CD4-positive, CD25-positive, alpha-beta regulatory T cell (primary cell): ENCODE measurements around the gene MALRD1. TPM values are rescaled to one million over a fixed set of nuclear protein-coding genes. Genes with fewer than 3 reads are reported as not detected.

Source experiments
- ATAC-seq, 2 donors: fragments of 150-1000 bp; cut with Tn5 transposase; one replicate each; pipeline ENCODE4 v1.10.0; 2021; ENCODE audit warnings: low read depth in 2 of 2, moderate number of reproducible peaks in 2 of 2, moderate library complexity in 1 of 2
- DNase-seq, 3 donors: peaks; one replicate each; pipeline versions ENCODE4 v3.0.0 to v3.0.0-alpha.2; 2012 to 2022; ENCODE audit warnings: mixed read lengths in 1 of 3
- H3K27ac ChIP-seq: one replicate; pipeline ENCODE4 v1.7.0; 2013; ENCODE audit warnings: mild to moderate bottlenecking, low read length; ENCODE audit not compliant: insufficient read depth, poor library complexity, severe bottlenecking
- H3K27me3 ChIP-seq: one replicate; pipeline ENCODE4 v1.7.0; 2013; ENCODE audit warnings: low read length; ENCODE audit not compliant: control insufficient read depth, insufficient read depth
- H3K36me3 ChIP-seq: one replicate; pipeline ENCODE4 v1.7.0; 2013; ENCODE audit warnings: mild to moderate bottlenecking, low read length, moderate library complexity; ENCODE audit not compliant: control insufficient read depth, insufficient read depth
- H3K4me1 ChIP-seq: 2 replicates; pipeline ENCODE4 v1.7.0; 2013; ENCODE audit warnings: mild to moderate bottlenecking, low read length; ENCODE audit not compliant: insufficient read depth, control insufficient read depth, poor library complexity, severe bottlenecking
- H3K4me3 ChIP-seq: one replicate; pipeline ENCODE4 v1.7.0; 2013; ENCODE audit warnings: low read depth, mild to moderate bottlenecking, low read length, moderate library complexity
- H3K9me3 ChIP-seq, 2 experiments: 1 replicate in 1 of 2; 2 replicates in 1 of 2; pipeline ENCODE4 v1.7.0; 2013; ENCODE audit warnings: low read length in 2 of 2, mild to moderate bottlenecking in 1 of 2, moderate library complexity in 1 of 2; ENCODE audit not compliant: control insufficient read depth in 2 of 2
- H3K27ac Mint-ChIP-seq, 3 donors: one replicate each; pipeline ENCODE4 v1.8.0; 2020 to 2022; ENCODE audit warnings: mild to moderate bottlenecking in 3 of 3, mixed read lengths in 3 of 3, moderate library complexity in 2 of 3
- H3K27me3 Mint-ChIP-seq: one replicate; pipeline ENCODE4 v1.8.0; 2022; ENCODE audit warnings: mild to moderate bottlenecking, mixed read lengths
- H3K36me3 Mint-ChIP-seq: one replicate; pipeline ENCODE4 v1.8.0; 2020; ENCODE audit warnings: mixed read lengths
- H3K4me1 Mint-ChIP-seq, 4 donors: one replicate each; pipeline ENCODE4 v1.8.0; 2020 to 2022; ENCODE audit warnings: mixed read lengths in 4 of 4, mild to moderate bottlenecking in 1 of 4
- H3K4me3 Mint-ChIP-seq, 4 donors: one replicate each; pipeline ENCODE4 v1.8.0; 2020 to 2022; ENCODE audit warnings: mild to moderate bottlenecking in 4 of 4, mixed read lengths in 4 of 4, moderate library complexity in 3 of 4
- H3K9me3 Mint-ChIP-seq, 7 donors: one replicate each; pipeline ENCODE4 v1.8.0; 2020 to 2022; ENCODE audit warnings: mixed read lengths in 7 of 7, mild to moderate bottlenecking in 3 of 7, moderate library complexity in 2 of 7
- polyA plus RNA-seq, 4 donors: library from polyadenylated mRNA; unstranded; fragments of 300-500 nt; fragmentation: Illumina TruSeq; gene quantifications; one replicate each; pipeline ENCODE4 v1.2.3, GENCODE V29; 2021
- total RNA-seq: library from RNA; stranded (reverse); gene quantifications from one replicate; pipeline ENCODE4 v1.2.3, GENCODE V29; 2022

The MALRD1 gene
- total and polyA plus RNA-seq, 5 donors from 2014 or later = not detected

DNA sequence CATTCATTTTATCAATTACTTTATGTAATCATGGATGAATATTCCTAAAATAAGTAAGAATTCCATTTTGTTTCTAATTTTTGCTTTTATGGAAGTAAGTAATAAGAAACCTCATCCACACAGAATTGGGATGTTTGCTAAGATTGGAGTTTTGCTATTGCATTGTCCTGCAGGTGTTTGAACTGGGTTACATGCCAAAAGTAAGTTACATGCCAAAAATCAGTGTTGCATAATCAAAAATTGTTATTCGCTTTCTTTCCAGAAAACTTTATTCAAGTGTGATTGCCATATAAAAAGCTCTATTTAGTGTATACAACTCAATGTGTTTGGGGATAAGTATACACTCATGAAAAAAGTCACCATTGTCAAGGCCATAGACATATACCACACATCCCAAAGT lies 420.9 kb downstream of the MALRD1 start:
- Mint-ChIP-seq H3K9me3 (peaks cover 0 to 27% (median 6%) of the 10 kb centered on the region in 7 donors), H3K4me1 (no peaks in the 10 kb centered on the region), H3K36me3 (no peaks in the 10 kb centered on the region), H3K27ac (no peak overlapping the region), H3K27me3 (no peaks in the 10 kb centered on the region), H3K4me3 (no peak overlapping the region)
- no peak overlapping the region for H3K27ac ChIP-seq
- no peak for ATAC-seq
- H3K4me3 ChIP-seq = no peak overlapping the region
- no peaks in the 10 kb centered on the region for H3K27me3 ChIP-seq
- DNase-seq = no peak
- H3K9me3 ChIP-seq = no peaks in the 10 kb centered on the region
- H3K4me1 ChIP-seq = no peaks in the 10 kb centered on the region
- H3K36me3 ChIP-seq = no peaks in the 10 kb centered on the region

DNA sequence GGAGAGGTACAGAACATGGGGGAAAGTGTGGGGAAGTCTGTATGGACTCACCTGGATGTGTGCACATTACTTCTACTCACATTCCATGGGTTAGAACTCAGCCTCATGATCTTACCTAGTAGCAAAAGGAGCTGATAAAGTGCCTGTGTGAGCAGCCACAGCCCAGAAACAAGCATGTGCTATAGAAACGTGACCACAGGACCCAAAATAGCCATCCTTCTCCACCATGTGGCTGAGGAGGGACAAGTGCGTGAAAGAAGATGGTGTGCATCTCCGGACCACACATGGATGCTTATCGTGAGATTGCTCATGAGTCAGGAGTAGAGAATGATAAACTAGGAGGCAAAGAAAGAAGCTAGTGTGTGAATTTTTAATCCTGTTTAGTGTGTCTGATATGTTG lies 431.3 kb downstream of the MALRD1 start:
- ATAC-seq = no peak

GRCh38 chr10:19480353-19480752 lies 431.8 kb downstream of the MALRD1 start:
- H3K4me1 ChIP-seq = no peaks in the 10 kb centered on the region
- no peak for ATAC-seq
- no peak overlapping the region for H3K27ac ChIP-seq
- Mint-ChIP-seq H3K4me1 (no peaks in the 10 kb centered on the region), H3K4me3 (no peak overlapping the region), H3K27ac (no peak overlapping the region), H3K27me3 (no peaks in the 10 kb centered on the region), H3K9me3 (peaks cover 2 to 18% (median 8%) of the 10 kb centered on the region in 7 donors), H3K36me3 (no peaks in the 10 kb centered on the region)
- peaks cover 3 to 4% of the 10 kb centered on the region in 2 experiments for H3K9me3 ChIP-seq
- H3K36me3 ChIP-seq = no peaks in the 10 kb centered on the region
- H3K27me3 ChIP-seq = no peaks in the 10 kb centered on the region
- H3K4me3 ChIP-seq = no peak overlapping the region
- no peak for DNase-seq

More for the DNA sequence above, 431.3 kb downstream of the MALRD1 start:
- Mint-ChIP-seq H3K4me1 (no peaks in the 10 kb centered on the region), H3K27me3 (no peaks in the 10 kb centered on the region), H3K9me3 (peaks cover 2 to 18% (median 8%) of the 10 kb centered on the region in 7 donors), H3K36me3 (no peaks in the 10 kb centered on the region), H3K4me3 (no peak overlapping the region), H3K27ac (no peak overlapping the region)
- Histone ChIP-seq H3K27ac (no peak overlapping the region), H3K4me1 (no peaks in the 10 kb centered on the region), H3K4me3 (no peak overlapping the region), H3K27me3 (no peaks in the 10 kb centered on the region), H3K9me3 (peaks cover 3 to 4% of the 10 kb centered on the region in 2 experiments), H3K36me3 (no peaks in the 10 kb centered on the region)
- DNase-seq = no peak

- no peak overlapping the region for H3K27ac Mint-ChIP-seq
- no peak for ATAC-seq
- H3K36me3 Mint-ChIP-seq = no peaks in the 10 kb centered on the region
- Histone ChIP-seq H3K4me3 (no peak overlapping the region), H3K9me3 (peaks cover under 1 to 3% of the 10 kb centered on the region in 2 experiments), H3K27ac (no peak overlapping the region), H3K36me3 (no peaks in the 10 kb centered on the region), H3K4me1 (no peaks in the 10 kb centered on the region), H3K27me3 (no peaks in the 10 kb centered on the region)
- no peaks in the 10 kb centered on the region for H3K27me3 Mint-ChIP-seq
- H3K9me3 Mint-ChIP-seq = peaks cover 2 to 18% (median 7%) of the 10 kb centered on the region in 7 donors
- H3K4me3 Mint-ChIP-seq = no peak overlapping the region
- H3K4me1 Mint-ChIP-seq = no peaks in the 10 kb centered on the region
- DNase-seq = no peak
Measured at GRCh38 chr10:19483421-19483820, 434.8 kb downstream of the MALRD1 start.

DNA sequence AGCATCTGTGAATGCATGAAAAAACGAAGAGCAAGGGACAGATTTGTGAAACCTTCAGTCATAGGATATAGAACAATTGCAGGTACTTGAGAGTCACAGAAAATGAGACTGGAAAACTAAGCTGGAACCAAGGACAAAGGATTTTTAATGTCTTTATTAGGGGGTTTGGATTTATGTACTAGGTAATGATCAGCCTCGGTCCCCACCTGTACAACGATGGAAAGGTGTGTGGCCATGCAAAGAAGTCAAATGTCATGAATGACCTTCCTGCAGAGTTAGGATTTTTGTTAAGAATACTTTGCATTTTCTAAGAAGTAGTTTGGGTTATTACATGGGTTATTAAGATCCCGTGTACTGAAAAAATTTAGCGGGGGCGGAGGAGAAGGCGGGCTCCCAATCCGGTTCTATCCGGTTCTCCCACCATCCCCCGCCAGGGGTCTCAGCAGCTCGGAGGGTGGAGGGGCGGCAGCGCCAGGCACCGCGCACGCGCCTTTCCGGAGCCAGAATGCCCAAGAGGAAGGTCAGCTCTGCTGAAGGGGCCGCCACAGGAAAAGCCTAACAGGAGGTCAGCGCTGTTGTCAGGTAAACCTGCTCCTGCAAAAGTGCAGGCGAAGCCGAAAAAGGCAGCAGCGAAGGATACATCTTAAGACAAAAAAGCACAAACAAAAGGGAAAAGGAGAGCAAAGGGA lies 440.1 kb downstream of the MALRD1 start:
- Mint-ChIP-seq H3K4me3 (no peak overlapping the region), H3K27ac (no peak overlapping the region), H3K4me1 (no peaks in the 10 kb centered on the region), H3K27me3 (no peaks in the 10 kb centered on the region), H3K9me3 (peaks cover 0 to 8% (median 5%) of the 10 kb centered on the region in 7 donors), H3K36me3 (no peaks in the 10 kb centered on the region)
- Histone ChIP-seq H3K4me3 (no peak overlapping the region), H3K4me1 (no peaks in the 10 kb centered on the region), H3K9me3 (peaks cover 0 to 3% of the 10 kb centered on the region in 2 experiments), H3K27me3 (no peaks in the 10 kb centered on the region), H3K27ac (no peak overlapping the region), H3K36me3 (no peaks in the 10 kb centered on the region)
- ATAC-seq = no peak
- no peak for DNase-seq

DNA sequence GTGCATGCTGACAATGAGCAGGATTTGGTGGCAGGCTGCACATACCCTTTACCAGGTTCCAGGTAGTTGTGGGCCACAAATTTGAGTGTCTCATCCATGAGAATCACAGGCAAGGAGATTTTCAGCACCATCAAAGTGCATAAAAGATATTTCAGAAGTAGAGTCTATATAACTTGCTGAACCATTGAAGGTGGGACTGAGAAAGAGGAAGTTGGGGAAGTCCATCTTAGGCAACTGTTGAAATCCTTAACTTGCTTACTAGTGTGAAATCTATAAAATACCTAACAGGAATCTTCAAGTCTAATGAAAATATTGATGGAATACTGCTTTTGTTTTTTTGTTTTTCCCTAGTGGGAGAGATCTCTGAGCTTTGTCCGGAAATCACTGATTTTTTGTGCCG lies 442.6 kb downstream of the MALRD1 start:
- ATAC-seq = no peak
- H3K9me3 Mint-ChIP-seq = peaks cover 0 to 12% (median 3%) of the 10 kb centered on the region in 7 donors
- Histone ChIP-seq H3K27ac (no peak overlapping the region), H3K9me3 (peaks cover 0 to 6% of the 10 kb centered on the region in 2 experiments), H3K36me3 (no peaks in the 10 kb centered on the region), H3K27me3 (no peaks in the 10 kb centered on the region), H3K4me1 (no peaks in the 10 kb centered on the region), H3K4me3 (no peak overlapping the region)
- no peak for DNase-seq
- H3K36me3 Mint-ChIP-seq = no peaks in the 10 kb centered on the region
- no peak overlapping the region for H3K27ac Mint-ChIP-seq
- no peaks in the 10 kb centered on the region for H3K4me1 Mint-ChIP-seq
- H3K4me3 Mint-ChIP-seq = no peak overlapping the region
- no peaks in the 10 kb centered on the region for H3K27me3 Mint-ChIP-seq

GRCh38 chr10:19493917-19494316 lies 445.3 kb downstream of the MALRD1 start:
- no peak overlapping the region for H3K27ac ChIP-seq
- no peaks in the 10 kb centered on the region for H3K27me3 ChIP-seq
- H3K36me3 ChIP-seq = no peaks in the 10 kb centered on the region
- peaks cover 4 to 6% of the 10 kb centered on the region in 2 experiments for H3K9me3 ChIP-seq
- Mint-ChIP-seq H3K9me3 (peaks cover 1 to 14% (median 4%) of the 10 kb centered on the region in 7 donors), H3K27me3 (no peaks in the 10 kb centered on the region), H3K4me1 (no peaks in the 10 kb centered on the region), H3K36me3 (no peaks in the 10 kb centered on the region), H3K27ac (no peak overlapping the region), H3K4me3 (no peak overlapping the region)
- no peak for ATAC-seq
- H3K4me1 ChIP-seq = no peaks in the 10 kb centered on the region
- DNase-seq = no peak
- H3K4me3 ChIP-seq = no peak overlapping the region

GRCh38 chr10:19497026-19497425 lies 448.4 kb downstream of the MALRD1 start:
- Mint-ChIP-seq H3K9me3 (peaks cover 3 to 17% (median 4%) of the 10 kb centered on the region in 7 donors), H3K4me1 (no peaks in the 10 kb centered on the region), H3K36me3 (no peaks in the 10 kb centered on the region), H3K4me3 (no peak overlapping the region), H3K27me3 (no peaks in the 10 kb centered on the region), H3K27ac (no peak overlapping the region)
- H3K9me3 ChIP-seq = peaks cover 4 to 6% of the 10 kb centered on the region in 2 experiments
- ATAC-seq (no peak), DNase-seq (no peak)
- no peaks in the 10 kb centered on the region for H3K27me3 ChIP-seq
- H3K4me1 ChIP-seq = no peaks in the 10 kb centered on the region
- H3K27ac ChIP-seq = no peak overlapping the region
- H3K36me3 ChIP-seq = no peaks in the 10 kb centered on the region
- H3K4me3 ChIP-seq = no peak overlapping the region
